K562 (cell line): ENCODE results near the gene EXOC4. TPM values are rescaled to one million over a fixed set of nuclear protein-coding genes. Genes with fewer than 3 reads are reported as not detected.

Source experiments
- BRF1 ChIP-seq: IDR thresholded peaks from 3 replicates; pipeline ENCODE4 v1.6.1; 2011; ENCODE audit warnings: borderline replicate concordance, mild to moderate bottlenecking; ENCODE audit not compliant: insufficient read length; ENCODE audit errors: extremely low read depth
- CBX1 ChIP-seq: sonication (generic); IDR thresholded peaks from 2 replicates; pipeline ENCODE4 v1.6.1; 2016; ENCODE audit warnings: antibody characterized with exemption, low read depth, mild to moderate bottlenecking
- CCNT2 ChIP-seq: IDR thresholded peaks from 2 replicates; pipeline ENCODE4 v1.6.1; 2011; ENCODE audit warnings: borderline replicate concordance, low read depth, mild to moderate bottlenecking, moderate library complexity, mixed read lengths, low read length; ENCODE audit not compliant: insufficient read length; ENCODE audit errors: extremely low read depth
- NR0B1 ChIP-seq: fragments of 450-650 bp; IDR thresholded peaks from one replicate; pipeline ENCODE4 v1.6.1; 2018; ENCODE audit warnings: mild to moderate bottlenecking, moderate library complexity; ENCODE audit not compliant: partially characterized antibody
- REST ChIP-seq, 2 experiments: fragments of 450-650 bp; formaldehyde crosslinking in 1 of 2; IDR thresholded peaks; 2 replicates each; pipeline versions ENCODE4 v1.4.0 to v1.6.1; 2014 to 2020; ENCODE audit warnings: mild to moderate bottlenecking in 2 of 2, borderline replicate concordance in 1 of 2, low read depth in 1 of 2
- SAP30 ChIP-seq: fragments of 200-600 bp; sonication (generic); IDR thresholded peaks from 2 replicates; pipeline ENCODE4 v1.6.1; 2012; ENCODE audit warnings: borderline replicate concordance, low read depth, mild to moderate bottlenecking, moderate library complexity, low read length, control low read depth, inconsistent platforms; ENCODE audit not compliant: insufficient read depth, poor library complexity, severe bottlenecking
- ZHX1 ChIP-seq: fragments of 150-350 bp; conservative IDR thresholded peaks from 2 replicates; pipeline ENCODE4 v1.6.1; 2014; ENCODE audit warnings: low read length
- ZNF76 ChIP-seq: fragments of 250-450 bp; sonication (Bioruptor Pico); IDR thresholded peaks from 2 replicates; pipeline ENCODE4 v1.4.0; 2020; ENCODE audit warnings: mild to moderate bottlenecking, moderate library complexity, borderline replicate concordance
- polyA plus RNA-seq, 8 experiments: library from polyadenylated mRNA; depleted of rRNA in 4 of 8; stranded (reverse) in 5 of 8; unstranded in 3 of 8; fragments of >200 nt; fragmentation: Nextera tagmentation in 2 of 8; fragmentation: Illumina TruSeq in 1 of 8; extraction: Ambion mirVana in 2 of 8; extraction: Trizol in 1 of 8; gene quantifications; 2 replicates each; pipeline versions ENCODE4 v1.2.1 to v1.2.3, GENCODE V29; 2011 to 2014; ENCODE audit warnings: inconsistent platforms in 1 of 8, missing spikeins in 1 of 8
- total RNA-seq, 7 experiments: library from RNA; depleted of rRNA in 6 of 7; stranded (reverse); fragments of >200 nt in 6 of 7; fragmentation: Illumina TruSeq in 2 of 7; extraction: Trizol in 2 of 7; gene quantifications; 2 replicates each; pipeline versions ENCODE4 v1.2.1 to v1.2.3, GENCODE V29; 2011 to 2021; ENCODE audit warnings: low replicate concordance in 1 of 7

Gene EXOC4
- total and polyA plus RNA-seq, 9 of the 15 experiments (the other 6 are each of a cell fraction or from before 2014, with no cell fraction given): 18.5 to 73.1 (median 46.6) TPM

DNA sequence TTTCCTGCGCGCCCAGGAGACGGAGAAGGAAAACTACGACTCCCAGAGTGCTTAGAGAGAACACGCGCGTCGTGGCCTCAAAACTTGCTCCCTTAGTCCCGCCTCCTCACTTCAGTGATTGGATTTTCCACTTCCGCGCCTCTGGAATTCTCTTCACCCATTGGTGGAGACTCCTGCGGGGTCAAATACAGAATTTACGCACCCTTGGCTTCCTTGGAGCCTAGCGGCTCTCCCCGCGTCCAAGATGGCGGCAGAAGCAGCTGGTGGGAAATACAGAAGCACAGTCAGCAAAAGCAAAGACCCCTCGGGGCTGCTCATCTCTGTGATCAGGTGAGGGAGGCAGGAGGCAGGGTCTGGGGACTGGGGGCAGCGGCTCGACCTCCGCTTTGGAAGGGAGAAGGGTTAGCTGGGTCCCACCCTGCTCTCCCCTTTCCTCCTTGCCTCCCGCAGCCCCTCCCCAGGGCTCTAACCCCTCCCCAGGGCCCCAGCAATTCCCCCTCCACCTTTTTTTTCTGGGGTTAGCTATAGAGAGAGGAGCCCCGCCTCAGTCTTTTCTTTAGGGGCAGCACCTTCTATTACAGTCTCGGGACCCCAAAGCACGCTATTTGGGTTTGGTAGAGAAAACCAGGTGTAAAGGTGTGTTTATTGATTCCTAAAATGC is at the start of gene EXOC4 (continued):
- TF ChIP-seq REST (IDR thresholded peaks at IDR 0.05; ENCODE audit: borderline replicate concordance): no peak
- TF ChIP-seq REST (CRISPR knock-in tag; IDR thresholded peaks at IDR 0.05; ENCODE audit: low read depth): no peak
- TF ChIP-seq CBX1: 0 out of 2 replicates have a peak, but pooled peaks have one; percentile 44
- no peak for TF ChIP-seq ZHX1
- TF ChIP-seq ZNF76 (CRISPR knock-in tag): no peak
- no peak for TF ChIP-seq CCNT2
- TF ChIP-seq BRF1: no peak
- TF ChIP-seq NR0B1: no peak
- peak; percentile 91 for TF ChIP-seq SAP30
